NT2/D1 (cell line): ENCODE data around the gene SIRPD.

Experiments
- SUZ12 ChIP-seq: IDR thresholded peaks from 2 replicates; pipeline ENCODE4 v1.6.1; 2011; ENCODE audit not compliant: insufficient read length, insufficient read depth; ENCODE audit errors: extremely low read depth
- YY1 ChIP-seq: IDR thresholded peaks from 2 replicates; pipeline ENCODE4 v1.6.1; 2011; ENCODE audit not compliant: insufficient read length, insufficient read depth

DNA sequence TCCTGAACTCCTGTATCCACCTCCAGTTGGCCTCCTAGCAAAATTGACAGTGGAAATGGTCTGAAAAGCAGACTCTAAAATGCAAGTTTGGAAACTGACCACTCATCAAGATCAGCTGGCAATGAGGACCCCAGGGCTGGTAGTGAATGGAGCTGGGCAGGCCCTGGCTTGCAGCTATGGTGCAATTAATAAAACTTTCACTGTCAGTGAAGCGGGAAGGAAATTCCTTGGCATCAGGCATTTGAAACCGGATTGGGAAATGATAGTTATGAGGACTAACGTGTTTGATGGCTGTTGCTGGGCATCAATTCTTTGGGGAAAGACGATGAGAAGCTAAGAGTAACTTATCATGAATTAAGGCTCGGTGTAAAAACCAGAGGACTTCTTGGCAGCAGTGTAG, 43.2 kb upstream of the SIRPD start:
- TF ChIP-seq YY1 (no peak), SUZ12 (no peak)
